ENCODE data around the gene HOXA1.
A peak's percentile ranks its signal among the peaks of the same experiment; 100 is the strongest.

HOXA1 gene

DNA sequence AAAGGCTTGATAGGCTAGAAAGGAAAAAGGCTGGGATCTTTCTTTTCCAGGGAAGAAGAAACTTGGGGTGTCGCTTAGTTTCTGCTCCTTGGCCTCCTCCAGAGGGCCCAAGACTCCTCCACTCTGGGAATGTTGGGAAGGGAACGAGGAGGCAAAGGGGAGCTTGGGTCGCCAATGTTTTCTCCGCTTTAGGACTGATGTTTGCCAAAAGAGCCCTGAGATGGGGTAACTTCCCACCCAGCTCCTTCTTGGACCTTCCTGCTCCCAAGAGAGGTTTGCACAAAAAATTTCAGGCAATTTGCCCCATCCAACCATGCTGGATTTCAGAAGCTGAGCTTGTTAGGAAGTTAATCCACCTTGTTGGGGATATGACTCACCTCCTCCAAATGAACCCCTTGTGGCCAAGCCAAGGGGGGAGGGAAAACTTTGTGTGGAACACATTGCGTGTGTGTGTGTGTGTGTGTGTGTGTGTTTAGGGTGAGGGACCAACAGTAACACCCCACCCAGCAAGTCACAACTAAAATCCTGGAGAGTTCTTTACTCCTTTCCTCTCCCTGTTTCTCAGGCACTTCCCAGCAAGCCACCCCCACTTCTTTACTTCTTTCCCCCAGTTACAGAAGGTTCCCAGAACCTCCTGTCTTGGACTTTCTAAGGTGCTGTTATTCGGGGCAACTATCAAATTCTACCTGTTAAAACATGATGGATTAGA lies 15.4 kb upstream of the HOXA1 start:
- no peak for ATAC-seq (replicated peaks; ENCODE audit: extremely low read depth, poor library complexity, severe bottlenecking)
- H3K27ac Mint-ChIP-seq (ENCODE audit: low read depth), result no peak overlapping the region

DNA sequence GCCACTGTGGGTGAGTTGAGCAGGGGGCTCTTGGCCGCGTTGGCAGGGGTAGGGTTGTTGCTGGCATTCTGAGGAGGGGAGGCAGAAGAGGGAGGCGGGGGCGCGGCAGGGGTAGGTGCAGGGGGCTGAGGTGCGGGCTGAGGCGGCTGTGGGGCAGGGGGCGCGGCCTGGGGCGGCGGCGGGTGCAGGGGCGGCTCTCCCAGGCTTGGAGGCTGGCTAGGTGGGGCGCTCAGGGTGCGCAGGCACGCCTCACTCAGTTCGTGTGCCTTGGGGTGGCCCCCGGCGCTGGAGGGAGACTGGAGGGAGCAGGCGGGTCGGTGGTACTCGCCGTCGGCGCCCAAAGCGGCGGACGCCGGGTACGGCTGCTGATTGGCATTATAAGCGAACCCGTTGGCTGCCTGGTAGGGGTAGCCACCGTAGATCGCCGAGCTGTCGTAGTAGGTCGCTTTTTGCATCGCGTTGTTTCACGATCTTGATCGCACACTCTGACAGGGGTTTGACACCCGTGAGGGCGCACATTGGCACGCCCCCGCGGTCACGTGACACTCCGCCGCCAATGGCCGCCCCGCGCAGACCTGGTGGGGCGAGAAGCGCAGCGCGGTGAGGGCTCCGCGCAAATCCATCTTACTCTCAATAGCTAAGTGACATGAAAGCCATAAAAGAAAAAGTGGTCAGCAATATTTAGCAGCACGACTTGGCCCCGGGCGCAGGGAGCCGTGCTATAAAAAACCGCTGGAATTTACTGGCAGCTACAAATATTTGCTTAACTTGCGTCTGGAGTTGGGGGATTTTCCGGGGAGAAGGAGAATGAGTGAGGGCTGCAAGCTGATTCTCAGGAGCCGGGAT lies 14.6 kb upstream of the HOXA1 start:
- no peak for DNase-seq (ENCODE audit: low spot score in 2 of 2)
- Mint-ChIP-seq H3K9me3 (no peaks in the 10 kb centered on the region), H3K36me3 (ENCODE audit: insufficient read depth) (no peaks in the 10 kb centered on the region), H3K4me3 (no peak overlapping the region), H3K27me3 (no peaks in the 10 kb centered on the region), H3K4me1 (no peaks in the 10 kb centered on the region), H3K27ac (ENCODE audit: low read depth) (no peak overlapping the region)
- no peak for ATAC-seq (replicated peaks; ENCODE audit: extremely low read depth, poor library complexity, severe bottlenecking)

More for the DNA sequence above, 15.4 kb upstream of the HOXA1 start:
- H3K36me3 Mint-ChIP-seq (ENCODE audit: insufficient read depth), result no peaks in the 10 kb centered on the region
- no peaks in the 10 kb centered on the region for H3K4me1 Mint-ChIP-seq
- no peak overlapping the region for H3K4me3 Mint-ChIP-seq
- no peak for DNase-seq (ENCODE audit: low spot score in 2 of 2)
- H3K27me3 Mint-ChIP-seq, result no peaks in the 10 kb centered on the region
- H3K9me3 Mint-ChIP-seq, result no peaks in the 10 kb centered on the region

DNA sequence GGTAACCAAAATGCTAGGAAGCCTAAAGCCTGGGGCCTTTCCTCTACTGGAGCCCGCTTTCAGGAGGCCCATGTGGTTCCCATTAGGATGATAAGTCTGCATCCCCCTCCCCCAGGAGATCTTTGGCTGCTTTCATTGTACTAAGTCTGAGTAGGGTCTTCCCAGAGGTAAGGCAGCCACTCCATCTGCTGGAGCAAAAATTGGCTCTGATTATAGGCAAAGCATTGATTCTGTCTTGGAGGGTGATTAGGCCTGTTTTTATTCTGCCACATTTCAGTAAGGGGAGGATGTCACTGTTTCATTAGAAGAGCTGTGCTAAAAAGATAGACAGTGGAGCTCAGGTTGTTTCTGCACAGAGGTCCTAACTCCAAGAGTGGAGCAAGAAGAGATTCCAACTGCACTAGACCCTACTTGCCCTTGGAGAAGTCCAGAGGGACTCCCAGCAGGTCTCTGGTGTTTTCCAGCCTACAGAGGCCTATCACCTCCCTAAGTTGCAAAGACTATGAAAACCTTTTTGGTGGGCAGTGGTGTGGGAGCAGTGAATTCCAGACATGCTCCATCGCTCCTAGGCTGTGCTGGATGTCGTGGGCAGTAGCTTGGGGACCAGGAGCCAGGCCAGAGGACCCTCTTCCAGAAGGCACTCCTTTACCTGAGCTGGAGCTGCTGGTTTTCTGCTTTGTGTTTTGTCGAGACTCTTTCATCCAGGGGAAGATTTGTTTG lies 13.8 kb upstream of the HOXA1 start:
- Mint-ChIP-seq H3K4me3 (no peak overlapping the region), H3K9me3 (no peaks in the 10 kb centered on the region), H3K27me3 (peaks cover 2% of the 10 kb centered on the region), H3K4me1 (no peaks in the 10 kb centered on the region), H3K27ac (ENCODE audit: low read depth) (no peak overlapping the region), H3K36me3 (ENCODE audit: insufficient read depth) (no peaks in the 10 kb centered on the region)
- DNase-seq (ENCODE audit: low spot score in 2 of 2) (no peak), ATAC-seq (replicated peaks; ENCODE audit: extremely low read depth, poor library complexity, severe bottlenecking) (no peak)

DNA sequence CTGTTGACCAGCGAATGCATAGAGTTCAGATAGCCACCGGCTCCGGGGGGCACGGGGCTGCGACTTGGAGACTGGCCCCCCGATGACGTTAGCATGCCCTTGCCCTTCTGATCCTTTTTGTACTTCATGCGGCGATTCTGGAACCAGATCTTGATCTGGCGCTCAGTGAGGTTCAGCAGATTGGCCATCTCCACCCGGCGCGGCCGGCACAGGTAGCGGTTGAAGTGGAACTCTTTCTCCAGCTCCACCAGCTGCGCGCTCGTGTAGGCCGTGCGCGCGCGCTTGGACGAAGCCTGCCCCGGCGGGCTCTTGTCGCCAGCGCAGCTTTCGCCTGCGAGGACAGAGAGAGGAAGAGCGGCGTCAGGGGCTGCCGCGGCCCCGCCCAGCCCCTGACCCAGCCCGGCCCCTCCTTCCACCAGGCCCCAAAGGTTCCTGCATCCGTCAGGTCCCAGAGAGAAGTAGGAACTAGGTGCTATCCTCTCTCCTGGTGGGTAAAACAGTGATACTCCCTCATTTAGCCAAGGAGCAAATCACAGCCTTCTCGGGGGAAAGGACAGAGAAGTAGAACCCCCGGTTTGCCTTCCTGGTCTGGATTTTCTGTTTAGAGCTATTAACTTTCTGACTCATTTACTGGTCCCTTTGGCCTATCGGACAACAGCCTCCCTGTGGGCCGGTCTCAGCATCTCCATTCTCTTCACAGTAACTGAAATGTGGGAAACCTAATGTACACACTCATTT lies 12.8 kb upstream of the HOXA1 start:
- ATAC-seq (replicated peaks; ENCODE audit: extremely low read depth, poor library complexity, severe bottlenecking) (no peak), DNase-seq (ENCODE audit: low spot score in 2 of 2) (no peak)
- Mint-ChIP-seq H3K9me3 (no peaks in the 10 kb centered on the region), H3K4me3 (no peak overlapping the region), H3K27ac (ENCODE audit: low read depth) (no peak overlapping the region), H3K27me3 (peaks cover 12% of the 10 kb centered on the region), H3K4me1 (peaks cover 5% of the 10 kb centered on the region), H3K36me3 (ENCODE audit: insufficient read depth) (no peaks in the 10 kb centered on the region)

DNA sequence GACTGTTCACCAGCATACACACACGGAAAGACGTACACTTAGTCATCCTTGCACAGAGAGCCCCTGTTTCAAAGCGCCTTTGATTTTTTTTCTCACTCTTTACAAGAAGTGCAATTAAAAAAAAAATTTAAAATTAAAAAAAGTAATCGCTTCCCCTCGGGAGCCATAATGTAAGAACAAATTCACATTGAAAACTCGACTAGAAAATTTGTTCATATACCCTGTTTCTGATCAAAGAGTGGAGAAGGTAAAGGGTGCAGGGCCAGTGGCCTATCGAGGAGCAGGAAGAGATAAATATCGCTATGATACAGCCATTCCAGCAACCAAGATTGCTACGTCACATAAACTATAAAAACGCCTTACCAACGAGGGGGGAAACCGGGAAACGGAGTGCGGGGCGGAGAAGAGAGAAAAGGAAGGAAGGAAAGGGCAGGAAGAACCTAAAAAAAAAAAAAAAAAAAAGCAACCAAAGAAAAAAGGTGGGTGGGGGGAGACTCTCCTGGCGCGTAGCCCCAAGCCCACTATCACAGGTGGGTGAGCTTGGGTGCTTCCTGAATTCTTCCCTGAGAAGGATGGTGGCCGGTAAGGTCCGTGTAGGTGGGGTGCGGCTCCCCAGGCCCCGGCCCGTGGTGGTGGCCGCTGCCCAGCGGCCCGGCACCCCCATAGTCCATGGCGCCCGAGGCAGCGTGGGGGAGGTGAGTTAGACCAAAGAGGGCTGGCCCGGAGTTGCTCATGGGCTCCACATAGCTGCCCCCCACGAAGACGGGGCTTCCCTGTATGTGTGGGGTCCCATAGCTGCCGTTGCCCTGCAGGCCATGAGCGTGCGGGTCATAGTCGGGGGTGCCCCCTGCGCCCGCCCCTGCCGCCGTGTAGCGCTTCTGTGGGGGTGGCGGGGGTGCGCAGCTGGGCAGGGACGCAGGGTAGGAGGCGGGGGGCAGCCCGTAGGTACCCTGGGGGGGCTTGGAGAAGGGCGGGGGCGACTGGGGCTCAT lies 11.9 kb upstream of the HOXA1 start:
- Mint-ChIP-seq H3K27ac (ENCODE audit: low read depth) (no peak overlapping the region), H3K36me3 (ENCODE audit: insufficient read depth) (no peaks in the 10 kb centered on the region), H3K27me3 (peaks cover 21% of the 10 kb centered on the region), H3K9me3 (no peaks in the 10 kb centered on the region), H3K4me1 (peaks cover 11% of the 10 kb centered on the region), H3K4me3 (no peak overlapping the region)
- DNase-seq (ENCODE audit: low spot score in 2 of 2) (no peak), ATAC-seq (replicated peaks; ENCODE audit: extremely low read depth, poor library complexity, severe bottlenecking) (no peak)

DNA sequence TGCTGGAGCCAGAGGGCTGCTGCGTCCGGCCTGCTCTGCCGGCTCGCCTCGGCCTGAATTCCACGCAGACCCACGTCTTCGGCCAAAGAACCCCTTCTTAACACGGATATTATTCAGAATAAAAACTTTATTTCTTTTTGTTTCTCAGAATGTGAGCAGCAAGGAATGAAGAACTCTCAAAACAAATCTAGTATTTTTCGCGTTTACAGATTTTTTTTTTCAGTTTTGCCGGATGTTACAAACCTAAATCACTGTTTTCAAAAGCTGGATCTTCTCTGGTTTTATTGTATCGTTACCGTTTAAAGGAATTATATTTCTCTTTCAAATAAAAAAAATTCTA lies 11.1 kb upstream of the HOXA1 start:
- ATAC-seq (replicated peaks; ENCODE audit: extremely low read depth, poor library complexity, severe bottlenecking) (no peak), DNase-seq (ENCODE audit: low spot score in 2 of 2) (no peak)
- peaks cover 2% of the 10 kb centered on the region for H3K36me3 Mint-ChIP-seq (ENCODE audit: insufficient read depth)
- no peak overlapping the region for H3K4me3 Mint-ChIP-seq
- H3K9me3 Mint-ChIP-seq, result no peaks in the 10 kb centered on the region
- H3K4me1 Mint-ChIP-seq, result peaks cover 17% of the 10 kb centered on the region
- no peak overlapping the region for H3K27ac Mint-ChIP-seq (ENCODE audit: low read depth)
- peaks cover 29% of the 10 kb centered on the region for H3K27me3 Mint-ChIP-seq

DNA sequence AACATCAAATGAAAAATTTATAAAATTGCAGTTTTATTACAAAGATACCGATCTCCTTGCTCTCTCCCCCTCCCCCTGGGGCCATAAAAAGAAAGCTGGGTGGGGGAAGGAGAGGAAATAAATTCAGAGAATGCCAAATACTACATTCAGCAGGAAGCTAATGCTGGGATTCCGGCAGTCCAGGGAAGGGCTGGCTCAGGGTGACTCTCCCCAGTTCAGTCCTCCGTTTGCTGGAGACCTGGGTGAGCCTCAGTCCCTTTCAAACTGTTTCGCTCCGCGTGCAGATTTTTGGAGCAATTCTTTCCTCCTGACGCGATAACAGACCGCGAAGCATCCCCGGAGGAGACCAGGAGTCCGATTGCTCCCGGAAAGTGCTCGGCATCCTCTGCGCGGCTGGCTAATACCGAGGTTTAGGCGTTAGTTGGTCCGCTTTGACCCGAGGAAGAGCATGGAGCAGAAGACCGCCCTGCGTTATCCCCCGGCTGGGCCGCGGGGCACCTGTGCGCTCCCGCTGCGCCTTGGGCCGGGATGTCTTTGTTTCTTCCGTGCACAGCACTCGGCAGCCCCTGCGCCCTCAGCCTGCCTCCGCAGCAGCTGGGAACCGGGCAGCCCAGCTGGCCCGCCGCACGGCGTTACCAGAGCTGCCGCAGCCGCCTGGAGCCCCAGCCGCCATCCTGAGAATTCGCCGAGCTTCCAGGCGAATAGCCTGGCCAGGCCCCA lies 10.5 kb upstream of the HOXA1 start:
- no peak overlapping the region for H3K4me3 Mint-ChIP-seq
- no peak overlapping the region for H3K27ac Mint-ChIP-seq (ENCODE audit: low read depth)
- H3K27me3 Mint-ChIP-seq, result peaks cover 35% of the 10 kb centered on the region
- ATAC-seq (replicated peaks; ENCODE audit: extremely low read depth, poor library complexity, severe bottlenecking) (no peak), DNase-seq (ENCODE audit: low spot score in 2 of 2) (no peak)
- H3K9me3 Mint-ChIP-seq, result no peaks in the 10 kb centered on the region
- H3K36me3 Mint-ChIP-seq (ENCODE audit: insufficient read depth), result peaks cover 2% of the 10 kb centered on the region
- peaks cover 23% of the 10 kb centered on the region for H3K4me1 Mint-ChIP-seq

DNA sequence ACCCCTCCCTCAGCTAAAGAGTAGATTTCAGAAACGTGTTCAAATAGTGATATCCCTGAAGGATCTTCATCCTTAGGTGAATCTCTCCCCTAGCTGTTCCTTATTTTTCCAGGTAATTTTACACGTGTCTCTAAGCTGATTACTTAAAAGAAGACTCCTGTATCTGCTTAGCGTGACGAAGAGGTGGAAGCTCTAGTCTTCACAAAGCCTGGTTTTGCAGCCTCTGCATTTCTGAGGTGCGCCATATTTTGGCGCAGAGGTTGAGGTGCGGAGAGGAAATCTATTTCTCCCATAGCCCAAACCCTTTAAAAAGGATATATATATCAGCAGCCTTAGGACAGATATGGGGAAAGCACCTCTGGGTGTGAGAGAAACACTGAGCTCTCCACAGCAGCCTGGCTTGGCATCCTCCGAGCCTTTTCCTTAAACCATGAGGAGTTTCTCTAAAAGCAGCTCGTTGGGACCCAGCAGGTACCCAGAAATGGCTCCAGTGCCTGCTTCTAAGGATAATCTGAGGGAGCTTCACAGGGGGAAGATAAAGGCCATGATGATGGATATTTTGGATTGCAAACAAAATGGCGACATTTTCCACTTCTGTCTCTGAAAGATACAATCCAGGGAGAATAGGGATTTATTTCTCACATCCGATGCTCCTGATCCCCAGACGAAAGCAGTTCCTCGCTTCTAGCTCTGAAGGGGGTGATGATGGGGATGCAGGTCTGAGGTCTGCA lies 9.7 kb upstream of the HOXA1 start:
- Mint-ChIP-seq H3K4me1 (peaks cover 23% of the 10 kb centered on the region), H3K9me3 (no peaks in the 10 kb centered on the region), H3K27ac (ENCODE audit: low read depth) (no peak overlapping the region), H3K4me3 (no peak overlapping the region), H3K27me3 (peaks cover 43% of the 10 kb centered on the region), H3K36me3 (ENCODE audit: insufficient read depth) (peaks cover 4% of the 10 kb centered on the region)
- ATAC-seq (replicated peaks; ENCODE audit: extremely low read depth, poor library complexity, severe bottlenecking) (no peak), DNase-seq (ENCODE audit: low spot score in 2 of 2) (no peak)

DNA sequence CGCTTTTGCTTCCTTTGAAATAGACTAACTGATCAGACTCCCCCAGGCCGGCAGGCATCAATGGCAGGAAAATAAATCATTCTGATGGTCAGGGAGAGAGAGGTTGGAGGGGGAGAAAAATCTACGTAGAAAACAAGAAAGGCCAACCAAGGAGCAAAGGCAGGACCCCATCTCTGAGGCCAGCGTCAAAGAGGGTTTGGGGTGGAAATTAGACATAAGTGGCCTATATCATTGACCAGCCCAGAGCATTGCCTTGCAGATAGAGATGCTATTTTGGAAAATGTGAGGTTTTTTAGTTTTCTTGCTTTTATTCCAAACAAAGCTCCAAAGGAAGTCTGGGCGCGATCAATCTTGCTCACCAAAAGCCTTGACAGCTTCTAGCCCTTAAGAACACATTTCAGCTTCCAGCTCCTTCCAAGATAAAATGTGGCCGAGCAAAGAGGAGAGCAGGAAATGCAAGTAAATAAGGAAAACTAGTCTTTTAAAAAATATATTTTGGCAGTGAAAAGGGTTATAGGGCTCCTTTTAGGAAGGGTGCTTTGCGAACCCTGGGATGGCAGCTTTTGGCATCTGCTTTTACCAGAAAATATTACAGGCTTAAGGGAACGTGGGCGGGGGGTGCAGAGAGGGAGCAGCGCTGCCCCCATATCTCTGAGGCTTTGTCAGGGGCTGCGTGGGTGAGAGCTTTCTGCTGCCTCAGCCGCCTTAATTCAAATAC lies 8.7 kb upstream of the HOXA1 start:
- Mint-ChIP-seq H3K4me3 (no peak overlapping the region), H3K36me3 (ENCODE audit: insufficient read depth) (peaks cover 7% of the 10 kb centered on the region), H3K9me3 (no peaks in the 10 kb centered on the region), H3K27ac (ENCODE audit: low read depth) (no peak overlapping the region), H3K27me3 (peaks cover 53% of the 10 kb centered on the region), H3K4me1 (peaks cover 23% of the 10 kb centered on the region)
- ATAC-seq (replicated peaks; ENCODE audit: extremely low read depth, poor library complexity, severe bottlenecking) (no peak), DNase-seq (ENCODE audit: low spot score in 2 of 2) (no peak)

DNA sequence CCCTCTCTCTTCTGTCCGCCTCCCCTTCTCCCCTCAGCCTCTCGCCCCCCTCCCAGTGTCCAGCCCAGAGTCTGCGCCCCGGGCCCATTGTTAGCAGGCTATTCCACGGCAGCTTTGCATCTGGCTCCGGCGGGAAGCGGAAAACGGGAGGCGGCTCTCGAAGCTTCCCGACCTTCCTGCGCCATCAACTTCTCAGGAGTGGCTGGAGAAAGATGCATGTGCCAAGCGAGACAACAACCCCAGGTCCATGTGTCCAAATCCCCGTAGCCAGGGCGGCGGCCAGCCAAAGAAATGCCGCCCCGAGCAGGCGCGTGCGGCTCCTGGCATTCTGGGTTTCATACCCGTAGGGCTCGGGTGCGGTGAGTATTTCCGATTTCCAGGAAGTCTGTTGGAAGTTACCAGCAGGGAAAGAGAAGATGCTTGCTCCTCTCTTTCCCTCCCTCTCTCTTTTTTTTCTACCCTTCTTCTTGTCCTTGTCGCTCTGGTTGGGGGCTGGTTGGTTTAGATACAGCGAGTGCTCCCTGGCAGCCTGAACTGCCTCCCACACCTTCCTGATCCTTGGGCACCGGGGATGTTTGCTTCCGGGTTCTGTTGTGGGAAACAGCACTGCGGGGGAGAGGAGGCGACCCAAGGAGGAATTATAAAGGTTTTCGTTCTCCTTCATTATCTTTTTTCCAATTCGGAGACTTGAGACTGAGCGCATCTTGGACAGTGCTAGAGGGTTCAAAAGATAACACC lies 7.9 kb upstream of the HOXA1 start:
- Mint-ChIP-seq H3K4me3 (peak overlapping the region; percentile 9), H3K36me3 (ENCODE audit: insufficient read depth) (peaks cover 7% of the 10 kb centered on the region), H3K9me3 (no peaks in the 10 kb centered on the region), H3K27me3 (peaks cover 61% of the 10 kb centered on the region), H3K4me1 (peaks cover 23% of the 10 kb centered on the region), H3K27ac (ENCODE audit: low read depth) (no peak overlapping the region)
- DNase-seq (ENCODE audit: low spot score in 2 of 2) (no peak), ATAC-seq (replicated peaks; ENCODE audit: extremely low read depth, poor library complexity, severe bottlenecking) (no peak)

Data from central memory CD8-positive, alpha-beta T cell (primary cell).